ENCODE data around the gene MINK1. TPM values are rescaled to one million over a fixed set of nuclear protein-coding genes. Genes with fewer than 3 reads are reported as not detected.

MINK1 gene
- total and polyA plus RNA-seq, 2 of the 13 experiments (the other 11 are each of a cell fraction or from before 2014, with no cell fraction given) = 17.2 to 63.9 TPM

- TF ChIP-seq TEF (CRISPR knock-in tag; IDR thresholded peaks at IDR 0.05) (no peak), SOX13 (IDR thresholded peaks at IDR 0.05) (no peak), SOX13 (CRISPR knock-in tag; conservative IDR thresholded peaks at IDR 0.05 in 1 of 2, IDR thresholded peaks at IDR 0.05 in 1 of 2) (no peak), ZNF263 (CRISPR knock-in tag; IDR thresholded peaks at IDR 0.05) (peak; percentile 90), GATAD2A (CRISPR knock-in tag; IDR thresholded peaks at IDR 0.05) (peak; percentile 72), ASH2L (IDR thresholded peaks at IDR 0.05; ENCODE audit: insufficient read length, low read depth, low read length) (no peak), AHDC1 (CRISPR knock-in tag; IDR thresholded peaks at IDR 0.05; ENCODE audit: borderline replicate concordance) (peak; percentile 44; the same call in 1 of the 2 replicates), ZBTB7A (CRISPR knock-in tag; IDR thresholded peaks at IDR 0.05) (peak; percentile 49; the same call in 1 of the 2 replicates), ZSCAN30 (CRISPR knock-in tag; IDR thresholded peaks at IDR 0.05) (no peak), SNAPC4 (CRISPR knock-in tag; IDR thresholded peaks at IDR 0.05) (0 out of 2 replicates have a peak, but pooled peaks have one; percentile 7), HINFP (CRISPR knock-in tag; IDR thresholded peaks at IDR 0.05; ENCODE audit: low read depth) (peak; percentile 47; the same call in 1 of the 2 replicates), ZNF614 (CRISPR knock-in tag; IDR thresholded peaks at IDR 0.05; ENCODE audit: borderline replicate concordance) (peak; percentile 71; the same call in 1 of the 2 replicates), ETV6 (CRISPR knock-in tag; conservative IDR thresholded peaks at IDR 0.05) (0 out of 2 replicates have a peak, but pooled peaks have one; percentile 46), NFE2L2 (IDR thresholded peaks at IDR 0.05; ENCODE audit: low read length) (no peak), ZMYM4 (CRISPR knock-in tag; IDR thresholded peaks at IDR 0.05) (peak; percentile 44; the same call in 1 of the 2 replicates), KDM4B (CRISPR knock-in tag; IDR thresholded peaks at IDR 0.05) (0 out of 2 replicates have a peak, but pooled peaks have one; percentile 39), FOXA1 (IDR thresholded peaks at IDR 0.05) (no peak), FOXA1 (CRISPR knock-in tag; IDR thresholded peaks at IDR 0.05) (no peak)
Observed at GRCh38 chr17:4908301-4908700, 75.2 kb downstream of the MINK1 start (continued).
